Omental fat pad (tissue), 4 donors: ENCODE data around the gene ABCA4. TPM values are rescaled to one million over a fixed set of nuclear protein-coding genes. Genes with fewer than 3 reads are reported as not detected.

Experiments
- ATAC-seq: fragments of 150-250 bp; one replicate; pipeline ENCODE4 v1.9.1; 2016; ENCODE audit warnings: mild to moderate bottlenecking, moderate library complexity; ENCODE audit not compliant: low FRiP score
- DNase-seq: peaks from one replicate; pipeline ENCODE4 v3.0.0-alpha.2; 2019; ENCODE audit warnings: low spot score
- total RNA-seq, 4 donors: library from RNA; depleted of rRNA; stranded (reverse); fragments of >200 nt; gene quantifications; one replicate each; pipeline ENCODE4 v1.1.0, GENCODE V29; 2016
- TF ChIP-seq, protein P1 (sequence below), 3 donors: fragments of 450-650 bp; IDR thresholded peaks; one replicate each; pipeline ENCODE4 v1.5.1; 2016 to 2017; ENCODE audit warnings: antibody characterized with exemption in 3 of 3, mild to moderate bottlenecking in 3 of 3, moderate library complexity in 2 of 3

ABCA4 gene
- total RNA-seq, 4 donors from 2014 or later, result 0.37 to 0.79 (median 0.38) TPM; not detected in 1

DNA sequence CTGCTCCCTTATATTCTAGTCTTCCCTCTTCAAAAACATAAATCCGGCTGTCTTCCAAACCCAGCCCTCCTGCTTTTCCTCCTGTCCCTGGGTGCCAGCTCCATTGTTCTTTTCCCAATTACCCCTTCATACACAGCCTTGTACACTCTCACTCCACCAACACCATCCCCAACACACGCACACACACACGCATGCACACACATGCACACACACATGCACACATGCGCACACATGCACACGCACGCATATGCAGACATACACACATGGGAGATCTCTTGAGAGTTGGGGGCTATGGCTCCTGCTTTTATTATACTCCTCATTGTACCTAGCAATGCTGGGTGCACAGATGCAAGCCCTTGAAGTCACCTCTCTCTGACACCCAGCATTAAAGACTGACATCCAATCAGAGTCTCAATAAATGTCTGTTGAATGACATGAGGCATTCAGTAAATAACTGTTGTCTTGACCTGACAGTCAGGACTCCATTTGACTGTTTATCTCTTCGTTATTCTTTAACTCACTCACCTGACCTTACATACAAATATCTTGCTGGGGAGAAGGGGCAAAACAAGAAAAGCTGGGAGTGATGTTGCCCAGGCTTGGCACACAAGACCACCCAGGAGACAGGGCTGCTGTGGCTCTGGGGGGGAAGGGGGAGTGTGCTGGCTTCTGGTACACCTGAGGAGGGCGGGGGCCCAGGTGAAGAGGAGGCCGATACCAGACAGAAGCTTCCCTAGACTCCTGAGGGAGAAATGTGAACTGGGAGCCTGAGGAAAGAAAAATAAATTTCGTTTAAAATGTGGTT, 16.0 kb downstream of the ABCA4 start:
- ATAC-seq (no peak), DNase-seq (no peak)
- TF ChIP-seq, protein P1, sequence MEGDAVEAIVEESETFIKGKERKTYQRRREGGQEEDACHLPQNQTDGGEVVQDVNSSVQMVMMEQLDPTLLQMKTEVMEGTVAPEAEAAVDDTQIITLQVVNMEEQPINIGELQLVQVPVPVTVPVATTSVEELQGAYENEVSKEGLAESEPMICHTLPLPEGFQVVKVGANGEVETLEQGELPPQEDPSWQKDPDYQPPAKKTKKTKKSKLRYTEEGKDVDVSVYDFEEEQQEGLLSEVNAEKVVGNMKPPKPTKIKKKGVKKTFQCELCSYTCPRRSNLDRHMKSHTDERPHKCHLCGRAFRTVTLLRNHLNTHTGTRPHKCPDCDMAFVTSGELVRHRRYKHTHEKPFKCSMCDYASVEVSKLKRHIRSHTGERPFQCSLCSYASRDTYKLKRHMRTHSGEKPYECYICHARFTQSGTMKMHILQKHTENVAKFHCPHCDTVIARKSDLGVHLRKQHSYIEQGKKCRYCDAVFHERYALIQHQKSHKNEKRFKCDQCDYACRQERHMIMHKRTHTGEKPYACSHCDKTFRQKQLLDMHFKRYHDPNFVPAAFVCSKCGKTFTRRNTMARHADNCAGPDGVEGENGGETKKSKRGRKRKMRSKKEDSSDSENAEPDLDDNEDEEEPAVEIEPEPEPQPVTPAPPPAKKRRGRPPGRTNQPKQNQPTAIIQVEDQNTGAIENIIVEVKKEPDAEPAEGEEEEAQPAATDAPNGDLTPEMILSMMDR (IDR thresholded peaks at IDR 0.05), result no peak

DNA sequence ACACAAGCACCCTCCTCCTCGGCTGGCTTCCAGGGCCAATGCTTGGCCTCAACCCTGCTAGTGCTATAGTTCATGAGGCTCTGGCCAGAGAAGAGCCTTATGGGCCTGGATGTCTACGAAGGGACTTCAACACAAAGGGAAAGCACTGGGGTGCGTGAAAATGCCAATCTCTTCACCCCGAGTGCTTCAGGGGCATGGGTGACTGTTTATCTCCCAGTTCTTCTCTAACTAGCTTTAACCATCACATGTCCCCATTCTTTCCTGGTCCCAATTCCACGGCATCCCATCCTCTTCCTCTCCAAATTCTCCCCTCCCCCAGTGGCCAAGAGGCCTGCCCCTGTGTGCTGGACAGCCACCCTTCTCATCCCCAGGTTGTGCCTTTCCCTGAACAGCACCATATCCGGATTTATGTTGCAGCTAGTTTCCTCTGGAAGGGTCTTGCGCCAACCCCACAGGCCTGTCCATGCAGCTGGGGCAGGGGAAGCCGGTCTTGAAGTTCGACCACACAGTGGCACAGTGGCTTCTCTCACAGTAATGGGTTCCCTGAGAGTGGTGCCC, 16.7 kb downstream of the ABCA4 start:
- ATAC-seq (no peak), DNase-seq (no peak)
- TF ChIP-seq, protein P1 (IDR thresholded peaks at IDR 0.05), result no peak

DNA sequence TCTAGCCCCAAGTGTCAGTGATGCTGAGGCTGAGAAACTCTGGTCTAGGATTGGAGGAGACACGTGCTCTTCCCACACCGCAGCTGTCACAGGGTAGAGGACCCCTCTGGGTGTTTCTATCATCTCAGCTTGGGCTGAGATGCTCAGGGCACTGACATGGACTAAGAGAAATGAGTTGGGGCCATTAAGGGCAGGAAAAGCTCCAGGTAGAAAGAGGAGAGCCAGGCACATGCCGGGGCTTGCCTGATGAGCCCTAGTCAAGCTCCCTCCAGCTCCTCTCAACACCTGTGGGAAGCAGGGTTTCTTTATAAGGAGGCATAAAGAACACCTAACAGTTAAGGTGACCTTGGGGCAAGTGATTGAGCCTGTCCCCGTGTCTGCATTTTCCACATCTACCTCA, 17.3 kb downstream of the ABCA4 start:
- ATAC-seq (no peak), DNase-seq (no peak)
- TF ChIP-seq, protein P1 (IDR thresholded peaks at IDR 0.05), result no peak

DNA sequence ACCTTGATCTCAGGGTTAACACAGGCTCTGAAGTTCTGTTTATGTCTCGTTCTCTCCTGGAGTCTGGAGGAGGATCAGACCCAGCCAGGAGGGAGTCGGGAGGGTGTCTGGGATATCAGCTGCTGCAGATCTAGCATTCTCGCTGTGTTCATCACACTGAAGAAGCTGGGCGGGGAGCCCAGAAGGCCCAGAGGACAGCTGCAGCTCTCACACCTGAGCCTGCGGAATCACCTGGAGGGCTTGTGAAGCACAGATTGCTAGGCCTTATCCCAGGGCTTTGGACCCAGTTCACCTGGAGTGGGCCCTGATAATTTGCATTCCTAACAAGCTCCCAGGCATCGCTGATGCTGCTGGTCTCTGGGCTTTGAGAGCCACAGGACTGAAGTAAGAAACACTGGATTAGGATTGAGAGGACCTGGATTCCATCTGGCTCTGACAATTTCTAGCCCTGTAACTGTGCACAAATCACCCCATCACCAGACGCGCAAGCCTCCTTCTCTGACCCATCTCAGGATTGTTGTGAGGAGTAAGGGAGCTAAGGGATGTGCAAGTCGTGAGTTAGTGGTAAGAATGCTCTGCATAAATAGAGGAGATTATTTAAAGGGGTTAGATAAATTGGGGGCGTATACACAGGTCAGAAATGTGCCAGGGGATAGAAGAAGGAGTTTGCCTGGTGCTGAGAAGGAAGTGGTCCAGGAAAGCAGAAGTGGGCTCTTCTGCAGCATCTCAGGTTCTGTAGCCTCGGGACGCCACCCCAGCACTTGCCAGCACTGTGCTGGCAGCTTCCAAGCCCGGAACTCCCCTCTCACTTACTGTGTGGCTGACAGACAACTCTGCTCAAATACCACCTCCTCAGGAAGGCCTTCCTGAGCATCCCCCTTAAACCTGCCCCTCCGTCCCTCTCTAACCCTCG, 19.1 kb downstream of the ABCA4 start:
- DNase-seq (no peak), ATAC-seq (peak; percentile 80)
- TF ChIP-seq, protein P1 (IDR thresholded peaks at IDR 0.05), result no peak

DNA sequence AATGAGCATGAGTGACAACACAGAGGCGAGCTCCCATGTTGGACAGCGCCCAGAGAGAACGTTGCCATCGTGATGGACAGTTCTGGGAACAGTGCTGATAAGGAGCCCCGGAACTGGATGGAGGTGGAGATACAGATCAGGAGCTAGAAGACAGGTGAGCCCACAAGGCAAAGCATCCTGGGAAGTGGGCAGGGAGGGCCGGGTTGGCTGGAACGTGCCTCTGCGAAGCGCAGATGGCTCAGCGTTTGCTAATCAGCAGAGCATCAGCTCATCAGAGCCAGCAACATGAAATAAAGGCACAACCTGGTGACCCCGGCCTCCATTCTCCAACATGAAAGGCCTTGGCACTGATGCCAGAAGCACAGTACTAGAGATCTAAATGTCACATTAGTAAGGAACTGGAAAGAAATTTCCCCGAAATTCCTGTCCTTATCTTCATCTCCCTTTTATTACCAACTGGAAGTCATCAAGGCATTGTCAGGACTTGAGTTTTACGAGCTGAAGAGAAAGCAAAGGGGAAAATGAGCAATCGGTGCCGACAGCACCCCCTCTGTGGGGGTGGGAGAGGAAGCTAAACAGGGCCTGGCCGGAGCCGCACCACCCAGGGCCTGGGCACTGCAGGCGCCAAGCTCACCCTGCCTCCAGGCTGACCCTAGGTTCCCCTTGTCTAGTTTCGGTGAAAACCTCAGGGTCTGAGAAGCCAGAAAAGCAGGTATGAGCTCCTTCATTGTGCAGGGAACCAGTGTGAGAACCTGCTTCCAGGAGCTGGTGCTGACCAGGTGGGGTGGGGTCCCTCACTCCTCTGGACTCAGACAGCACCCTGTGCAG, 19.9 kb downstream of the ABCA4 start:
- DNase-seq, result no peak
- peak; percentile 45 for ATAC-seq
- TF ChIP-seq, protein P1 (IDR thresholded peaks at IDR 0.05), result no peak

DNA sequence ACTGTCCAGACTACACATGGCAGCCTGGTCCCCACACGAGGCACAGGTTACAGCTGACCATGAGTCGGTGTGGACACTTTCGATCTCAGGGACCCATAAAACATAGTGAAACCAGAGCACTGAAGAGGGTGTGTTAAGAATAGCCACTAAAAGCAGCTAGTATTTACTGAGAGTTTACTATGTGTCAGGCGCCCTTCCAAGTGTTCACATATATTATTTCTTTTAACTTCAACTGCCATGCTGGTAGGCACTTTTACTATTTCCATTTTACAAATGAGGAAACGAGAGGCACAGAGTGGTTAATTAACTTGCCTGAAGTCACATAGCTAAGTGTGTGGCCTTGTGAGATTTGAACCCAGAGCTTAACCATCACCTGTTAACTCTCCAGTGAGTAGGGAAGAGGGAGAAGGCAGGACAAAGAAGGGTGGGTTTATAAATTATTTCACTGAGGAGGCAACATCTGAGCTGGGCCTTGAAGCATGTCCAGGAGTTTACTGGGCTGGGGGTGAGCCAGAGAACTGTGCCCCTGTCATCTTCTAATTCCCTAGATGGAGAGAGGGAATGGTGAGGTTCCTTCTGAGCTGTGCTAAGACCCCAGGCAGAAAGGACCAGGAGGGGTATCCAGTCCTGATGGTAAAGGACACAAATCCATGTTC, 20.7 kb downstream of the ABCA4 start:
- DNase-seq (no peak), ATAC-seq (no peak)
- TF ChIP-seq, protein P1 (IDR thresholded peaks at IDR 0.05), result no peak
